Endothelial cell (in vitro differentiated cells): ENCODE data around the gene DOCK11. TPM values are rescaled to one million over a fixed set of nuclear protein-coding genes. Genes with fewer than 3 reads are reported as not detected.

Source experiments
- DNase-seq: peaks from one replicate; pipeline ENCODE4 v3.0.0; 2021; ENCODE audit warnings: low spot score
- H3K27ac Mint-ChIP-seq: one replicate; pipeline ENCODE4 v1.8.0; 2021; ENCODE audit warnings: mixed read lengths, inconsistent platforms; ENCODE audit not compliant: unreplicated experiment
- H3K27me3 Mint-ChIP-seq: one replicate; pipeline ENCODE4 v1.8.0; 2021; ENCODE audit warnings: mild to moderate bottlenecking, moderate library complexity, mixed read lengths, inconsistent platforms; ENCODE audit not compliant: unreplicated experiment
- H3K36me3 Mint-ChIP-seq: one replicate; pipeline ENCODE4 v1.8.0; 2021; ENCODE audit warnings: mild to moderate bottlenecking, low read depth, mixed read lengths, inconsistent platforms; ENCODE audit not compliant: unreplicated experiment
- H3K4me1 Mint-ChIP-seq: one replicate; pipeline ENCODE4 v1.8.0; 2021; ENCODE audit warnings: mild to moderate bottlenecking, mixed read lengths, inconsistent platforms; ENCODE audit not compliant: unreplicated experiment
- H3K4me3 Mint-ChIP-seq: one replicate; pipeline ENCODE4 v1.8.0; 2021; ENCODE audit warnings: mild to moderate bottlenecking, mixed read lengths, inconsistent platforms; ENCODE audit not compliant: unreplicated experiment
- H3K9me3 Mint-ChIP-seq: one replicate; pipeline ENCODE4 v1.8.0; 2021; ENCODE audit warnings: mixed read lengths, inconsistent platforms; ENCODE audit not compliant: unreplicated experiment
- CTCF ChIP-seq: fragments of 200-600 bp; sonication (generic); IDR thresholded peaks from one replicate; pipeline ENCODE4 v1.5.0; 2021; ENCODE audit warnings: antibody characterized with exemption; ENCODE audit not compliant: unreplicated experiment
- total RNA-seq: library from RNA; stranded (reverse); fragmentation: NEBNext Ultra II Directional; extraction: Animal tissue kit (Norgen Biotek cat#: 25700); gene quantifications from one replicate; pipeline ENCODE4 v1.2.1, GENCODE V29; 2021; ENCODE audit not compliant: unreplicated experiment

DOCK11 gene
- total RNA-seq, 1 donor from 2014 or later: 10.9 TPM

GRCh38 chrX:118507766-118508165, 12.2 kb downstream of the DOCK11 start:
- no peaks in the 10 kb centered on the region for H3K36me3 Mint-ChIP-seq
- TF ChIP-seq CTCF: no peak
- peaks cover 9% of the 10 kb centered on the region for H3K4me1 Mint-ChIP-seq
- H3K4me3 Mint-ChIP-seq: no peak overlapping the region
- no peak for DNase-seq
- no peaks in the 10 kb centered on the region for H3K9me3 Mint-ChIP-seq
- no peaks in the 10 kb centered on the region for H3K27me3 Mint-ChIP-seq
- H3K27ac Mint-ChIP-seq: no peak overlapping the region

GRCh38 chrX:118508221-118508620, 12.6 kb downstream of the DOCK11 start:
- no peak for TF ChIP-seq CTCF
- no peaks in the 10 kb centered on the region for H3K9me3 Mint-ChIP-seq
- H3K4me1 Mint-ChIP-seq: peaks cover 6% of the 10 kb centered on the region
- no peaks in the 10 kb centered on the region for H3K27me3 Mint-ChIP-seq
- H3K4me3 Mint-ChIP-seq: no peak overlapping the region
- H3K36me3 Mint-ChIP-seq: no peaks in the 10 kb centered on the region
- H3K27ac Mint-ChIP-seq: no peak overlapping the region
- DNase-seq: no peak

GRCh38 chrX:118508635-118509034, 13.0 kb downstream of the DOCK11 start:
- Mint-ChIP-seq H3K4me3 (no peak overlapping the region), H3K4me1 (peaks cover 2% of the 10 kb centered on the region), H3K9me3 (no peaks in the 10 kb centered on the region), H3K36me3 (no peaks in the 10 kb centered on the region), H3K27me3 (no peaks in the 10 kb centered on the region), H3K27ac (no peak overlapping the region)
- no peak for DNase-seq
- no peak for TF ChIP-seq CTCF

GRCh38 chrX:118510111-118510510, 14.5 kb downstream of the DOCK11 start:
- H3K4me3 Mint-ChIP-seq: no peak overlapping the region

More at GRCh38 chrX:118510111-118510510, 14.5 kb downstream of the DOCK11 start:
- Mint-ChIP-seq H3K9me3 (no peaks in the 10 kb centered on the region), H3K36me3 (peaks cover 4% of the 10 kb centered on the region), H3K27ac (no peak overlapping the region), H3K4me1 (no peaks in the 10 kb centered on the region), H3K27me3 (no peaks in the 10 kb centered on the region)
- TF ChIP-seq CTCF: no peak
- DNase-seq: no peak
